HepG2 (cell line): Measurements from ENCODE around the gene ZMYND12. TPM values are rescaled to one million over a fixed set of nuclear protein-coding genes. Genes with fewer than 3 reads are reported as not detected.

Experiments used
- BRCA1 ChIP-seq: sonication (generic); formaldehyde crosslinking; IDR thresholded peaks from 2 replicates; pipeline ENCODE4 v1.4.0; 2020; ENCODE audit warnings: missing genetic modification reagents
- CBX2 ChIP-seq, 2 experiments: fragments of 200-600 bp in 1 of 2; sonication (generic); formaldehyde crosslinking in 1 of 2; IDR thresholded peaks; 2 replicates each; pipeline versions ENCODE4 v1.7.0 to v1.8.1; 2018 to 2022; ENCODE audit warnings: low read depth in 2 of 2, low read length in 1 of 2, mild to moderate bottlenecking in 1 of 2, missing genetic modification reagents in 1 of 2
- CCAR2 ChIP-seq: fragments of 200-400 bp; formaldehyde crosslinking; optimal IDR thresholded peaks from 2 replicates; pipeline ENCODE3; 2018; ENCODE audit warnings: low read depth, mild to moderate bottlenecking, low read length, moderate library complexity
- HOXA7 ChIP-seq: sonication (generic); formaldehyde crosslinking; IDR thresholded peaks from 2 replicates; pipeline ENCODE4 v1.8.1; 2022; ENCODE audit warnings: mild to moderate bottlenecking, missing genetic modification reagents, moderate library complexity
- KAT2B ChIP-seq: fragments of 150-350 bp; IDR thresholded peaks from 2 replicates; pipeline ENCODE4 v1.6.1; 2014; ENCODE audit warnings: low read depth, low read length, borderline replicate concordance
- NFE2L2 ChIP-seq: fragments of 150-350 bp; IDR thresholded peaks from 2 replicates; pipeline ENCODE4 v1.6.1; 2014; ENCODE audit warnings: low read length
- NFKB2 ChIP-seq: sonication (generic); formaldehyde crosslinking; IDR thresholded peaks from 2 replicates; pipeline ENCODE4 v1.4.0; 2020; ENCODE audit warnings: missing genetic modification reagents, borderline replicate concordance
- POLR2G ChIP-seq: fragments of 200-400 bp; formaldehyde crosslinking; IDR thresholded peaks from 2 replicates; pipeline ENCODE4 v1.6.1; 2018; ENCODE audit warnings: mild to moderate bottlenecking, low read depth, low read length, moderate library complexity
- SRY ChIP-seq: sonication (generic); formaldehyde crosslinking; IDR thresholded peaks from 2 replicates; pipeline ENCODE4 v1.8.0; 2022; ENCODE audit warnings: mild to moderate bottlenecking, missing genetic modification reagents
- SUZ12 ChIP-seq: fragments of 150-350 bp; IDR thresholded peaks from 2 replicates; pipeline ENCODE4 v1.6.1; 2014; ENCODE audit warnings: low read depth, low read length
- TSC22D2 ChIP-seq: sonication (generic); formaldehyde crosslinking; IDR thresholded peaks from 2 replicates; pipeline ENCODE4 v1.5.1; 2020; ENCODE audit warnings: missing genetic modification reagents, mild to moderate bottlenecking, borderline replicate concordance
- ZMYM2 ChIP-seq: sonication (generic); formaldehyde crosslinking; IDR thresholded peaks from 2 replicates; pipeline ENCODE4 v1.8.0; 2022; ENCODE audit warnings: mild to moderate bottlenecking, missing genetic modification reagents
- ZNF180 ChIP-seq: sonication (generic); formaldehyde crosslinking; IDR thresholded peaks from 2 replicates; pipeline ENCODE4 v1.4.0; 2020; ENCODE audit warnings: low read depth, missing genetic modification reagents, borderline replicate concordance
- ZNF234 ChIP-seq: sonication (generic); formaldehyde crosslinking; conservative IDR thresholded peaks from 2 replicates; pipeline ENCODE4 v1.5.1; 2020; ENCODE audit warnings: mild to moderate bottlenecking, missing genetic modification reagents
- ZNF326 ChIP-seq: sonication (generic); formaldehyde crosslinking; IDR thresholded peaks from 2 replicates; pipeline ENCODE4 v1.4.0; 2020; ENCODE audit warnings: missing genetic modification reagents, borderline replicate concordance
- ZNF383 ChIP-seq: sonication (generic); formaldehyde crosslinking; IDR thresholded peaks from 2 replicates; pipeline ENCODE4 v1.4.0; 2020; ENCODE audit warnings: missing genetic modification reagents, mild to moderate bottlenecking, borderline replicate concordance
- ZNF432 ChIP-seq: sonication (generic); formaldehyde crosslinking; IDR thresholded peaks from 2 replicates; pipeline ENCODE4 v1.5.0; 2020; ENCODE audit warnings: missing genetic modification reagents, mild to moderate bottlenecking, borderline replicate concordance
- ZNF496 ChIP-seq: sonication (generic); formaldehyde crosslinking; IDR thresholded peaks from 2 replicates; pipeline ENCODE4 v1.8.1; 2023; ENCODE audit warnings: mild to moderate bottlenecking, moderate library complexity, missing genetic modification reagents; ENCODE audit not compliant: insufficient replicate concordance
- ZNF589 ChIP-seq: sonication (generic); formaldehyde crosslinking; conservative IDR thresholded peaks from 2 replicates; pipeline ENCODE4 v1.8.0; 2022; ENCODE audit warnings: mild to moderate bottlenecking, moderate library complexity, missing genetic modification reagents
- ZNF780A ChIP-seq: sonication (generic); formaldehyde crosslinking; IDR thresholded peaks from 2 replicates; pipeline ENCODE4 v1.8.0; 2022; ENCODE audit warnings: mild to moderate bottlenecking, missing genetic modification reagents, moderate library complexity
- polyA plus RNA-seq, 8 experiments: library from polyadenylated mRNA; depleted of rRNA in 3 of 8; stranded (reverse) in 7 of 8; unstranded in 1 of 8; fragments of >200 nt; fragmentation: Illumina TruSeq in 4 of 8; extraction: Trizol in 4 of 8; gene quantifications; 2 replicates each; pipeline versions ENCODE4 v1.2.1 to v1.2.3, GENCODE V29; 2011 to 2016; ENCODE audit warnings: low read depth in 4 of 8, missing spikeins in 1 of 8, mixed read lengths in 1 of 8; ENCODE audit not compliant: insufficient read depth in 1 of 8
- total RNA-seq, 5 experiments: library from RNA; depleted of rRNA; stranded (reverse); fragments of >200 nt; fragmentation: Illumina TruSeq; extraction: Trizol; gene quantifications; 2 replicates each; pipeline ENCODE4 v1.2.3, GENCODE V29; 2016; ENCODE audit warnings: low read depth in 1 of 5
- TF ChIP-seq, protein P1 (sequence below): IDR thresholded peaks from 2 replicates; pipeline ENCODE4 v1.6.1; 2016; ENCODE audit warnings: missing compliant biosample characterization, missing genetic modification reagents, borderline replicate concordance
- TF ChIP-seq, protein P2 (sequence below): sonication (generic); formaldehyde crosslinking; IDR thresholded peaks from 2 replicates; pipeline ENCODE4 v1.5.1; 2020; ENCODE audit warnings: missing genetic modification reagents, mild to moderate bottlenecking, borderline replicate concordance
- TF ChIP-seq, protein P3 (sequence below): sonication (generic); formaldehyde crosslinking; IDR thresholded peaks from 2 replicates; pipeline ENCODE4 v1.4.0; 2020; ENCODE audit warnings: missing genetic modification reagents, borderline replicate concordance

Gene ZMYND12
- total and polyA plus RNA-seq, 2 of the 13 experiments (the other 11 are each of a cell fraction or from before 2014, with no cell fraction given) = 0.13 to 0.71 TPM

DNA sequence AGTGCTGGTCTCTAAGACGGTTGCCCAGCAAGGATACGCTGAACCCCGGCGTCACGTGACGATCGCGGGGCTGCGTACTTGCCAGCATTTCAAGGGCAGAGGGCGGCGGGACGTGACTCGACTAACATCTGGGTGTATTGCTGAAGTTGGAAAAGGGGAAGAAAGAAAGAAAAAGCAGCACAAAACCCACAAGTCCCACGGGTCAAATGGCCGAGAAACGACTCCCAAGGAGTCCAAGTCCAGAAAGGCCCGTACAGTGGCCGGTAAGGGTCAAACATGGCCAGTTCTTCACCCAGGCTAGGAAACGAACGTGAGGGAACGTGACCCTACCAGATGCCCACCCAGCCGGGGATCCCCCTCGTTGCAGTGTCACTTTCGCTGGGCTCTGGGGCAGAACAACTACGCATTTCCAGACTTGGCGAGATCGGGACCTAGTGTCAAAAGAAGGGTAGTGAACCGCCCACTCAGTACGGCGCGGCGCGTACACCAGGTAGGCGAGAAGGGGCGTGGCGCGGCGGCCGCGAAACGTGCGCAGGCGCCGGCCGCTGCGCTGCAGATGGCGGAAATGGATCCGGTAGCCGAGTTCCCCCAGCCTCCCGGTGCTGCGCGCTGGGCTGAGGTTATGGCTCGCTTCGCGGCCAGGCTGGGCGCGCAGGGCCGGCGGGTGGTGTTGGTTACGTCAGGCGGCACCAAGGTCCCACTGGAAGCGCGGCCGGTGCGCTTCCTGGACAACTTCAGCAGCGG is at the start of gene ZMYND12, which contains the start of gene PPCS (continued):
- no peak for TF ChIP-seq ZNF234 (CRISPR knock-in tag)
- TF ChIP-seq ZNF432 (CRISPR knock-in tag) = no peak
- TF ChIP-seq, protein P1, sequence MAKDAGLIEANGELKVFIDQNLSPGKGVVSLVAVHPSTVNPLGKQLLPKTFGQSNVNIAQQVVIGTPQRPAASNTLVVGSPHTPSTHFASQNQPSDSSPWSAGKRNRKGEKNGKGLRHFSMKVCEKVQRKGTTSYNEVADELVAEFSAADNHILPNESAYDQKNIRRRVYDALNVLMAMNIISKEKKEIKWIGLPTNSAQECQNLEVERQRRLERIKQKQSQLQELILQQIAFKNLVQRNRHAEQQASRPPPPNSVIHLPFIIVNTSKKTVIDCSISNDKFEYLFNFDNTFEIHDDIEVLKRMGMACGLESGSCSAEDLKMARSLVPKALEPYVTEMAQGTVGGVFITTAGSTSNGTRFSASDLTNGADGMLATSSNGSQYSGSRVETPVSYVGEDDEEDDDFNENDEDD (CRISPR knock-in tag) = peak; percentile 34; the same call in 1 of the 2 replicates
- no peak for TF ChIP-seq SUZ12
- no peak for TF ChIP-seq ZNF326 (CRISPR knock-in tag)
- TF ChIP-seq CCAR2 = no peak
- no peak for TF ChIP-seq KAT2B
- TF ChIP-seq ZMYM2 (CRISPR knock-in tag) = no peak
- TF ChIP-seq BRCA1 (CRISPR knock-in tag) = no peak
- TF ChIP-seq, protein P2, sequence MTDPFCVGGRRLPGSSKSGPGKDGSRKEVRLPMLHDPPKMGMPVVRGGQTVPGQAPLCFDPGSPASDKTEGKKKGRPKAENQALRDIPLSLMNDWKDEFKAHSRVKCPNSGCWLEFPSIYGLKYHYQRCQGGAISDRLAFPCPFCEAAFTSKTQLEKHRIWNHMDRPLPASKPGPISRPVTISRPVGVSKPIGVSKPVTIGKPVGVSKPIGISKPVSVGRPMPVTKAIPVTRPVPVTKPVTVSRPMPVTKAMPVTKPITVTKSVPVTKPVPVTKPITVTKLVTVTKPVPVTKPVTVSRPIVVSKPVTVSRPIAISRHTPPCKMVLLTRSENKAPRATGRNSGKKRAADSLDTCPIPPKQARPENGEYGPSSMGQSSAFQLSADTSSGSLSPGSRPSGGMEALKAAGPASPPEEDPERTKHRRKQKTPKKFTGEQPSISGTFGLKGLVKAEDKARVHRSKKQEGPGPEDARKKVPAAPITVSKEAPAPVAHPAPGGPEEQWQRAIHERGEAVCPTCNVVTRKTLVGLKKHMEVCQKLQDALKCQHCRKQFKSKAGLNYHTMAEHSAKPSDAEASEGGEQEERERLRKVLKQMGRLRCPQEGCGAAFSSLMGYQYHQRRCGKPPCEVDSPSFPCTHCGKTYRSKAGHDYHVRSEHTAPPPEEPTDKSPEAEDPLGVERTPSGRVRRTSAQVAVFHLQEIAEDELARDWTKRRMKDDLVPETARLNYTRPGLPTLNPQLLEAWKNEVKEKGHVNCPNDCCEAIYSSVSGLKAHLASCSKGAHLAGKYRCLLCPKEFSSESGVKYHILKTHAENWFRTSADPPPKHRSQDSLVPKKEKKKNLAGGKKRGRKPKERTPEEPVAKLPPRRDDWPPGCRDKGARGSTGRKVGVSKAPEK (CRISPR knock-in tag) = no peak
- no peak for TF ChIP-seq CBX2 (IDR thresholded peaks at IDR 0.05; ENCODE audit: low read depth, low read length)
- no peak for TF ChIP-seq CBX2 (CRISPR knock-in tag; IDR thresholded peaks at IDR 0.05; ENCODE audit: low read depth)
- peak; percentile 21; the same call in 1 of the 2 replicates for TF ChIP-seq ZNF589
- TF ChIP-seq, protein P3, sequence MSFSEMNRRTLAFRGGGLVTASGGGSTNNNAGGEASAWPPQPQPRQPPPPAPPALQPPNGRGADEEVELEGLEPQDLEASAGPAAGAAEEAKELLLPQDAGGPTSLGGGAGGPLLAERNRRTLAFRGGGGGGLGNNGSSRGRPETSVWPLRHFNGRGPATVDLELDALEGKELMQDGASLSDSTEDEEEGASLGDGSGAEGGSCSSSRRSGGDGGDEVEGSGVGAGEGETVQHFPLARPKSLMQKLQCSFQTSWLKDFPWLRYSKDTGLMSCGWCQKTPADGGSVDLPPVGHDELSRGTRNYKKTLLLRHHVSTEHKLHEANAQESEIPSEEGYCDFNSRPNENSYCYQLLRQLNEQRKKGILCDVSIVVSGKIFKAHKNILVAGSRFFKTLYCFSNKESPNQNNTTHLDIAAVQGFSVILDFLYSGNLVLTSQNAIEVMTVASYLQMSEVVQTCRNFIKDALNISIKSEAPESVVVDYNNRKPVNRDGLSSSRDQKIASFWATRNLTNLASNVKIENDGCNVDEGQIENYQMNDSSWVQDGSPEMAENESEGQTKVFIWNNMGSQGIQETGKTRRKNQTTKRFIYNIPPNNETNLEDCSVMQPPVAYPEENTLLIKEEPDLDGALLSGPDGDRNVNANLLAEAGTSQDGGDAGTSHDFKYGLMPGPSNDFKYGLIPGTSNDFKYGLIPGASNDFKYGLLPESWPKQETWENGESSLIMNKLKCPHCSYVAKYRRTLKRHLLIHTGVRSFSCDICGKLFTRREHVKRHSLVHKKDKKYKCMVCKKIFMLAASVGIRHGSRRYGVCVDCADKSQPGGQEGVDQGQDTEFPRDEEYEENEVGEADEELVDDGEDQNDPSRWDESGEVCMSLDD = no peak
- TF ChIP-seq TSC22D2 (CRISPR knock-in tag) = no peak; the same call in 1 of the 2 replicates
- no peak for TF ChIP-seq NFE2L2
- no peak for TF ChIP-seq HOXA7
- no peak for TF ChIP-seq ZNF496
- peak; percentile 82 for TF ChIP-seq POLR2G
- TF ChIP-seq SRY (CRISPR knock-in tag) = peak; percentile 69; the same call in 1 of the 2 replicates
- no peak for TF ChIP-seq ZNF180 (CRISPR knock-in tag)
- TF ChIP-seq ZNF780A = peak; percentile 22; the same call in 1 of the 2 replicates
- peak; percentile 48; the same call in 1 of the 2 replicates for TF ChIP-seq NFKB2 (CRISPR knock-in tag)
- TF ChIP-seq ZNF383 = peak; percentile 68; the same call in 1 of the 2 replicates
